ENCODE data around the gene KHK. TPM values are rescaled to one million over a fixed set of nuclear protein-coding genes. Genes with fewer than 3 reads are reported as not detected.

KHK gene
- total and polyA plus RNA-seq, 5 donors, result 1.7 to 5.5 (median 3.0) TPM

- DNase-seq (peak in 1 of 3 donors; percentile 36), ATAC-seq (no peak)
- H3K9me3 ChIP-seq (ENCODE audit: control insufficient read depth, low read length), result no peaks in the 10 kb centered on the region
- 89% methylated on average over 14 of the region's 14 CpGs for WGBS
- no peak overlapping the region for H3K27ac ChIP-seq (ENCODE audit: low read length)
- intact Hi-C loops (cut with DNase I), result loop anchor here (5.0 to 10.0 kb wide), 5 partner anchors 37 to 127 kb away; partner anchors contain the start of genes TMEM214 (in 3 of the 4) and AGBL5 (in 1 of the 4)
- H3K27me3 ChIP-seq (ENCODE audit: control insufficient read depth, insufficient read depth), result no peaks in the 10 kb centered on the region
- no peak overlapping the region for H3K4me3 ChIP-seq (ENCODE audit: low read length)
- no peaks in the 10 kb centered on the region for H3K4me1 ChIP-seq (ENCODE audit: control insufficient read depth, insufficient read depth, low read length)
Observed at GRCh38 chr2:27089111-27089954, 2.8 kb downstream of the KHK start.

- Histone ChIP-seq H3K27ac (ENCODE audit: low read length) (no peak overlapping the region), H3K4me3 (ENCODE audit: low read length) (no peak overlapping the region), H3K27me3 (ENCODE audit: control insufficient read depth, insufficient read depth) (no peaks in the 10 kb centered on the region), H3K9me3 (ENCODE audit: control insufficient read depth, low read length) (no peaks in the 10 kb centered on the region), H3K4me1 (ENCODE audit: control insufficient read depth, insufficient read depth, low read length) (no peaks in the 10 kb centered on the region)
- DNase-seq (peak in 1 of 3 donors; percentile 13), ATAC-seq (no peak)
- 76% methylated on average over 25 of the region's 25 CpGs for whole genome bisulfite sequencing
- intact Hi-C loops (cut with DNase I), result loop anchor here in 2 of 4 donors (10.0 kb wide), 1 partner anchor 193 kb away; the partner anchor contains the start of gene TRIM54 (in 2 of the 2)
Observed at GRCh38 chr2:27091746-27092695, 5.4 kb downstream of the KHK start.

DNA sequence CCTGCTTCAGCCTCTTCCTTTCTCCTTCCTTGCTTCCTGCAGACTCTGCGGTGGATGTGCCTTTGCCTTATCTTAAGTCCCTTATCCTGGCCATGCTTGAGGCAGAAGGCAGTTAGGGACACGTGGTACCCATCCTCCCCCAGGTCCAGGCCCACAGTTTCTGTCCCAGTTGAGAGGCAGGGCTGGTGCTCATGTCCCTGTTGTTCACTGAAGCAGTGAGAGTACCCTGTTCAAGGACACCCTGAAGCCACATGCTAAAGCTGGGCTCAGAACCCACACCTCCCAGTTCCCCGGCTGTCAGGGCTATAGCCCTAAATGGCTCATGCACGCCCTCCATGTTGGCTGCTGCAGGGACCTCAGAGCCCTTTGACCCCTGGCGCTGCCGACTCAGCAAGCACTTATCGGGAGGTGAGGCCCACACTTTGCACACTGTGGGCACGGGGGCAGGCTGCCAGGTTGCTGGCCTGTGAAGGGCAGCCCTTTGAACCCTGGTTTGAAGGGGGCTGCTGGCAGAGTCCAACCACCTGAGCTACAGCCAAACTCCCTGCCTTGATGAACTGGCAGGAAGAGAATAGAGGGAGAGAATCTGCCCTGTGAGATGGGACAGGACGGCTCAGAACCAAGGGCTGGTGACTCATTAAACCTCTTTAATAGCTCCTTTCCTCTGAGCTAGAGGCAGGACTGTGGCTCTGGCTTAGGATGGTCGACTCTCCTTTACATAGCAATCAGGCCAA lies 6.3 kb downstream of the KHK start:
- 65% methylated on average over 10 of the region's 10 CpGs for WGBS
- no peaks in the 10 kb centered on the region for H3K4me1 ChIP-seq (ENCODE audit: control insufficient read depth, insufficient read depth, low read length)
- intact Hi-C loops (cut with DNase I), result loop anchor here in 2 of 4 donors (10.0 kb wide), 1 partner anchor 192 kb away; the partner anchor contains the start of gene TRIM54 (in 2 of the 2)
- no peak overlapping the region for H3K27ac ChIP-seq (ENCODE audit: low read length)
- H3K9me3 ChIP-seq (ENCODE audit: control insufficient read depth, low read length), result no peaks in the 10 kb centered on the region
- no peaks in the 10 kb centered on the region for H3K27me3 ChIP-seq (ENCODE audit: control insufficient read depth, insufficient read depth)
- no peak for ATAC-seq
- no peak overlapping the region for H3K4me3 ChIP-seq (ENCODE audit: low read length)
- DNase-seq, result peak in 1 of 3 donors; percentile 40

- Histone ChIP-seq H3K4me3 (ENCODE audit: low read length) (no peak overlapping the region), H3K27ac (ENCODE audit: low read length) (no peak overlapping the region), H3K4me1 (ENCODE audit: control insufficient read depth, insufficient read depth, low read length) (no peaks in the 10 kb centered on the region), H3K27me3 (ENCODE audit: control insufficient read depth, insufficient read depth) (no peaks in the 10 kb centered on the region), H3K9me3 (ENCODE audit: control insufficient read depth, low read length) (no peaks in the 10 kb centered on the region)
- DNase-seq (peak in 1 of 3 donors; percentile 20), ATAC-seq (no peak)
- WGBS, result 90% methylated on average over 6 of the region's 6 CpGs
- intact Hi-C loops (cut with DNase I), result loop anchor here in 2 of 4 donors (10.0 kb wide), 1 partner anchor 191 kb away; the partner anchor contains the start of gene TRIM54 (in 2 of the 2)
Observed at GRCh38 chr2:27093430-27094352, 7.1 kb downstream of the KHK start.

DNA sequence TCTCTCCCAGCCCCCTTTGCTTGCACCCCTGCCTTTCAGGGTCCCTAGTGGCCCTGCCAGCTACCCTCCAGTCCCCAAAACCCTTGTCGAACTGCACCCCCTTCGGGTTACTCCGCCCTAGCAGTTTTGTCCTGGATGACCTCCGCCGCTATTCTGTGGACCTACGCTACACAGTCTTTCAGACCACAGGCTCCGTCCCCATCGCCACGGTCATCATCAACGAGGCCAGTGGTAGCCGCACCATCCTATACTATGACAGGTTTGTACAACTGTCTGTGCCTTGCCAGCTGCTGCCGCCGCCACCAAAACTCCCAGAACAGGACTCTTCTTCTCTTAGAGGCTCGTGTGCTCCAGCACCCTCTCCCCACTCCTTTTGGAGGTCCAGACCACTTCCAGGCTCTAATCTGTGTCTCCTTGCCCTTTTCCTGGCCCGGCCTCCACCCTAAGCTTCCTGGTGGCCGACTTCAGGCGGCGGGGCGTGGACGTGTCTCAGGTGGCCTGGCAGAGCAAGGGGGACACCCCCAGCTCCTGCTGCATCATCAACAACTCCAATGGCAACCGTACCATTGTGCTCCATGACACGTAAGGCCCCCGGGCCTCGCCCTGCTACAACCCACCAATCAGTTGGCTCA lies 7.9 kb downstream of the KHK start:
- ATAC-seq, result no peak
- Histone ChIP-seq H3K4me1 (ENCODE audit: control insufficient read depth, insufficient read depth, low read length) (no peaks in the 10 kb centered on the region), H3K9me3 (ENCODE audit: control insufficient read depth, low read length) (no peaks in the 10 kb centered on the region), H3K4me3 (ENCODE audit: low read length) (no peak overlapping the region), H3K27me3 (ENCODE audit: control insufficient read depth, insufficient read depth) (no peaks in the 10 kb centered on the region), H3K27ac (ENCODE audit: low read length) (no peak overlapping the region)
- DNase-seq, result peak in 1 of 3 donors; percentile 40
- WGBS, result 93% methylated on average over 24 of the region's 24 CpGs
- intact Hi-C loops (cut with DNase I), result loop anchor here in 2 of 4 donors (10.0 kb wide), 1 partner anchor 190 kb away; the partner anchor contains the start of gene TRIM54 (in 2 of the 2)

DNA sequence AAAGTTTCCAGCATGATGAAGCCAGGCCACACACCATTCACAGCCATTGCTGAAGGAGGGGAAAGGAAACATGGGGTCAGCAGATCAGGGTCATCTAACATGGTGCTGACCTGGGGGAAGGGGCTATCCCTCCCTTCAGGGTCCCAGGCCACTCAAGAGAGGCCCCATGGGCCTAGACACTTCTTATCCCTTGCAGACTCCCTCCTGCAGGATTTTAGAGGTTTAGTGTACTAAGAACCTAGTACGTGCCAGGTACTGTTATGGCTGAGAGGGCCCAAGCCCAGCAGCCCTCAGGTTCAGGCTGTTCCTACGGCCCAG lies 8.8 kb downstream of the KHK start:
- ATAC-seq (no peak), DNase-seq (no peak)
- intact Hi-C loops (cut with DNase I), result loop anchor here (5.0 to 10.0 kb wide), 3 partner anchors 97 to 189 kb away; partner anchors contain the start of gene TRIM54 (in 3 of the 4)
- H3K4me1 ChIP-seq (ENCODE audit: control insufficient read depth, insufficient read depth, low read length), result no peaks in the 10 kb centered on the region
- H3K27me3 ChIP-seq (ENCODE audit: control insufficient read depth, insufficient read depth), result no peaks in the 10 kb centered on the region
- no peak overlapping the region for H3K4me3 ChIP-seq (ENCODE audit: low read length)
- H3K9me3 ChIP-seq (ENCODE audit: control insufficient read depth, low read length), result no peaks in the 10 kb centered on the region
- WGBS, result 91% methylated on average over 2 of the region's 2 CpGs
- no peak overlapping the region for H3K27ac ChIP-seq (ENCODE audit: low read length)

DNA sequence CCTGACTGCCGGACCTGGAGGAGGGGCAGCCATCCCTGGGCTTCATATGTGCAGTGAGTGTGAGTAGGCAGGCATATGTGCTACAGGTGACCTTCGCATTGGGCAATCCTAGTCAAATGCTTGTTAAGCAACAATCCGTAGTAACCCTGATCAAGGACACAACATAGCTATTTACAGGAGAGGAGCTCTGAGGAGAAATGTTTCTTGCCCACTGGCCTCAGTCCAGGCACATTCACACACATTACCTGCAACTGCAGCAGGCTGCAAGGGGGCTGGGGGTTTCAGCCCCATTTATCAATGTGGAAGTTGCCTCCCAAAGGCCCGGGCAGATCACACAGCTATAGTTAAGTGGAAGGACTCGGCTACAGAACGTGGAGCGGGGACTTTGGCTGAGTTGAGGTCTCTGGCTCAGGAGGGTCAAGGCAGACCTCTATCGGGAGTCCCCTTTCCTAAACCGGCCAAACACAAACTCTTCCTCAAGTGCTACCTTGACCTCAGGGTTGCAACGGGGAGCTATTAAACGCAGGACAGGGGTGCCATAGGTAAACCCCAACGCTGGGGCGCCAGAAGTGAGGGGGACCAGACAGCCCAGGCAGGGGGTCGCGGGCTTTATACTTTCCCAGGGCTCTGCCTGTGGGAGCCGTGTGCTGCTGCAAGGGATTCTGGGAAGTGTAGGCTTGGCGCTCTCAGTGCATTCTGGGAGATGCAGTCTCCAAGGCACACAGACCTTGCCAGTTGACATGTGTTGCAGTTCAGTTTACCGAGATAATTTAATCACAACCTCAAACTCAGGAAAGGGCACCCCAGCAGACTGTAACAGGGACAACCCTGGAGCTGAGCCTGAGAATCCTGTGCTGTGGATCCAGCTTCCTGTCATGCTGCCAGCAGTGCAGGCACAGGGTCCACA lies 9.4 kb downstream of the KHK start:
- H3K4me3 ChIP-seq (ENCODE audit: low read length), result peak overlapping the region; percentile 41
- H3K4me1 ChIP-seq (ENCODE audit: control insufficient read depth, insufficient read depth, low read length), result no peaks in the 10 kb centered on the region
- ATAC-seq (peak; percentile 80 to 83), DNase-seq (peak; percentile 68 to 85 (median 78))
- no peak overlapping the region for H3K27ac ChIP-seq (ENCODE audit: low read length)
- H3K9me3 ChIP-seq (ENCODE audit: control insufficient read depth, low read length), result no peaks in the 10 kb centered on the region
- H3K27me3 ChIP-seq (ENCODE audit: control insufficient read depth, insufficient read depth), result no peaks in the 10 kb centered on the region
- intact Hi-C loops (cut with DNase I), result loop anchor here (5.0 to 10.0 kb wide), 3 partner anchors 96 to 189 kb away; partner anchors contain the start of gene TRIM54 (in 3 of the 4)
- 24% methylated on average over 18 of the region's 18 CpGs for WGBS

DNA sequence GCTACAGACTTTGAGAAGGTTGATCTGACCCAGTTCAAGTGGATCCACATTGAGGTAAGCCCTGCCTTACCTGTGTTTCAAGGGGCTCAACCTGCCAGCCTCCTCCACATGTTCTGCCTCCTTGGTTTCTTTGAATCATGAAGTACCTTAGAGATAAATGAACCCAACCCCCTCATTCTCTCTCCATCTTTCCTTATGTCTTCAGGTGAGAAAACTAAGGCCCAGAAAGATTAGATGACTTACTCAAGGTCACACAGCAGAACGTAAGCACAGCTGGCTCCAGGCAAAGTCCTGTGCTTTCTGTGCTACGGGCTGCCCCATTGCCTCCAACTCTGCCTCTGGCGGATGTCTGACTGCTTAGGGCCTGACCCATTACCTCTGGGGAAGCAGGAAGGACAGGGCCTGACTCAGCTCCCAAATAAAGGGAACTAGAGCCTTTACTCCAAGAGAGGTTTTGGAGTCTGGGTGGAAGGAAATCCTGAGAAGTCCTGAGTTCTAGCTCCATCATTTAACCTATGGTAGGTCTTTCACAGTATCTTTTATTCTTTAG lies 10.3 kb downstream of the KHK start:
- DNase-seq, result peak in 1 of 3 donors; percentile 45
- Histone ChIP-seq H3K4me3 (ENCODE audit: low read length) (no peak overlapping the region), H3K4me1 (ENCODE audit: control insufficient read depth, insufficient read depth, low read length) (no peaks in the 10 kb centered on the region), H3K27ac (ENCODE audit: low read length) (no peak overlapping the region), H3K9me3 (ENCODE audit: control insufficient read depth, low read length) (no peaks in the 10 kb centered on the region), H3K27me3 (ENCODE audit: control insufficient read depth, insufficient read depth) (no peaks in the 10 kb centered on the region)
- no peak for ATAC-seq
- intact Hi-C loops (cut with DNase I), result loop anchor here (5.0 to 10.0 kb wide), 3 partner anchors 95 to 188 kb away; partner anchors contain the start of gene TRIM54 (in 3 of the 4)
- 67% methylated on average over 3 of the region's 3 CpGs for WGBS
